Measurements from ENCODE around the gene AGT. TPM values are rescaled to one million over a fixed set of nuclear protein-coding genes. Genes with fewer than 3 reads are reported as not detected.
"Not testable (repeated sequence)": the region's sequence is repeated elsewhere in the genome, so short reads cannot be mapped to it uniquely, and the experiment has no call there.

The AGT gene
- total RNA-seq, 3 donors from 2014 or later (not counting 1 experiment from before 2014, with no cell fraction given): not detected

GRCh38 chr1:230658691-230659090 lies 55.2 kb downstream of the AGT start:
- H3K27ac Mint-ChIP-seq: no peak overlapping the region
- ATAC-seq (no peak), DNase-seq (no peak)
- H3K9me3 Mint-ChIP-seq: no peaks in the 10 kb centered on the region
- no peaks in the 10 kb centered on the region for H3K27me3 Mint-ChIP-seq (ENCODE audit: low read depth in 2 of 2)
- intact Hi-C loops (cut with micrococcal nuclease): no loop called here
- WGBS (ENCODE audit: insufficient coverage): no CpG with 5 or more reads among the region's 2 CpGs
- Histone ChIP-seq H3K36me3 (ENCODE audit: control insufficient read depth, insufficient read depth, low read length) (peaks cover 36% of the 10 kb centered on the region), H3K27me3 (ENCODE audit: control insufficient read depth, insufficient read depth, low read length) (no peaks in the 10 kb centered on the region), H3K27ac (ENCODE audit: low read length) (no peak overlapping the region), H3K4me1 (ENCODE audit: control insufficient read depth, insufficient read depth, low read length) (no peaks in the 10 kb centered on the region), H3K9me3 (ENCODE audit: control insufficient read depth, insufficient read depth, low read length) (no peaks in the 10 kb centered on the region), H3K4me3 (ENCODE audit: low read length) (no peak overlapping the region)
- H3K4me3 Mint-ChIP-seq: no peak overlapping the region
- H3K36me3 Mint-ChIP-seq: peaks cover 11% of the 10 kb centered on the region
- peaks cover 37 to 40% of the 10 kb centered on the region in 2 donors for H3K4me1 Mint-ChIP-seq
- TF ChIP-seq, protein P1, sequence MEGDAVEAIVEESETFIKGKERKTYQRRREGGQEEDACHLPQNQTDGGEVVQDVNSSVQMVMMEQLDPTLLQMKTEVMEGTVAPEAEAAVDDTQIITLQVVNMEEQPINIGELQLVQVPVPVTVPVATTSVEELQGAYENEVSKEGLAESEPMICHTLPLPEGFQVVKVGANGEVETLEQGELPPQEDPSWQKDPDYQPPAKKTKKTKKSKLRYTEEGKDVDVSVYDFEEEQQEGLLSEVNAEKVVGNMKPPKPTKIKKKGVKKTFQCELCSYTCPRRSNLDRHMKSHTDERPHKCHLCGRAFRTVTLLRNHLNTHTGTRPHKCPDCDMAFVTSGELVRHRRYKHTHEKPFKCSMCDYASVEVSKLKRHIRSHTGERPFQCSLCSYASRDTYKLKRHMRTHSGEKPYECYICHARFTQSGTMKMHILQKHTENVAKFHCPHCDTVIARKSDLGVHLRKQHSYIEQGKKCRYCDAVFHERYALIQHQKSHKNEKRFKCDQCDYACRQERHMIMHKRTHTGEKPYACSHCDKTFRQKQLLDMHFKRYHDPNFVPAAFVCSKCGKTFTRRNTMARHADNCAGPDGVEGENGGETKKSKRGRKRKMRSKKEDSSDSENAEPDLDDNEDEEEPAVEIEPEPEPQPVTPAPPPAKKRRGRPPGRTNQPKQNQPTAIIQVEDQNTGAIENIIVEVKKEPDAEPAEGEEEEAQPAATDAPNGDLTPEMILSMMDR (IDR thresholded peaks at IDR 0.05): no peak

GRCh38 chr1:230658103-230658502 lies 55.8 kb downstream of the AGT start:
- H3K4me1 ChIP-seq (ENCODE audit: control insufficient read depth, insufficient read depth, low read length); H3K9me3 ChIP-seq (ENCODE audit: control insufficient read depth, insufficient read depth, low read length); DNase-seq; H3K9me3 Mint-ChIP-seq; H3K27ac Mint-ChIP-seq; intact Hi-C loops (cut with micrococcal nuclease); ATAC-seq; H3K4me3 Mint-ChIP-seq; H3K27me3 ChIP-seq (ENCODE audit: control insufficient read depth, insufficient read depth, low read length); H3K4me3 ChIP-seq (ENCODE audit: low read length); H3K27me3 Mint-ChIP-seq (ENCODE audit: low read depth in 2 of 2); H3K27ac ChIP-seq (ENCODE audit: low read length): not testable (repeated sequence)
- Mint-ChIP-seq H3K36me3 (peaks cover 11% of the 10 kb centered on the region), H3K4me1 (peaks cover 41 to 44% of the 10 kb centered on the region in 2 donors)
- WGBS (ENCODE audit: insufficient coverage): 100% methylated on average over 1 of the region's 1 CpG
- H3K36me3 ChIP-seq (ENCODE audit: control insufficient read depth, insufficient read depth, low read length): peaks cover 33% of the 10 kb centered on the region

- H3K4me3 Mint-ChIP-seq; intact Hi-C loops (cut with micrococcal nuclease); H3K36me3 Mint-ChIP-seq; H3K4me3 ChIP-seq (ENCODE audit: low read length); H3K27me3 Mint-ChIP-seq (ENCODE audit: low read depth in 2 of 2); H3K9me3 ChIP-seq (ENCODE audit: control insufficient read depth, insufficient read depth, low read length); DNase-seq; H3K9me3 Mint-ChIP-seq; H3K27ac ChIP-seq (ENCODE audit: low read length); ATAC-seq; H3K27ac Mint-ChIP-seq; H3K27me3 ChIP-seq (ENCODE audit: control insufficient read depth, insufficient read depth, low read length); H3K4me1 ChIP-seq (ENCODE audit: control insufficient read depth, insufficient read depth, low read length): not testable (repeated sequence)
- WGBS (ENCODE audit: insufficient coverage): 100% methylated on average over 1 of the region's 1 CpG
- peaks cover 37 to 56% of the 10 kb centered on the region in 2 donors for H3K4me1 Mint-ChIP-seq
- H3K36me3 ChIP-seq (ENCODE audit: control insufficient read depth, insufficient read depth, low read length): peaks cover 22% of the 10 kb centered on the region
Measured at GRCh38 chr1:230656719-230657118, 57.2 kb downstream of the AGT start.

Other genes starting within 250 kb of the AGT start
- 10 to 100 TPM; 15.8 to 24.1 (median 17.5) TPM for gene COG2, start 71.6 kb downstream of the AGT start, total RNA-seq
- not detected for gene CAPN9, start 33.3 kb upstream of the AGT start, total RNA-seq
- gene C1orf198, start 154.4 kb upstream of the AGT start, total RNA-seq: 1 to 10 TPM; 2.4 to 3.2 (median 3.1) TPM

Data from natural killer cell (primary cell).